Measurements from ENCODE around the gene SDR42E2. TPM values are rescaled to one million over a fixed set of nuclear protein-coding genes. Genes with fewer than 3 reads are reported as not detected.

SDR42E2 gene
- total RNA-seq, 1 experiment from 2014 or later, result not detected

DNA sequence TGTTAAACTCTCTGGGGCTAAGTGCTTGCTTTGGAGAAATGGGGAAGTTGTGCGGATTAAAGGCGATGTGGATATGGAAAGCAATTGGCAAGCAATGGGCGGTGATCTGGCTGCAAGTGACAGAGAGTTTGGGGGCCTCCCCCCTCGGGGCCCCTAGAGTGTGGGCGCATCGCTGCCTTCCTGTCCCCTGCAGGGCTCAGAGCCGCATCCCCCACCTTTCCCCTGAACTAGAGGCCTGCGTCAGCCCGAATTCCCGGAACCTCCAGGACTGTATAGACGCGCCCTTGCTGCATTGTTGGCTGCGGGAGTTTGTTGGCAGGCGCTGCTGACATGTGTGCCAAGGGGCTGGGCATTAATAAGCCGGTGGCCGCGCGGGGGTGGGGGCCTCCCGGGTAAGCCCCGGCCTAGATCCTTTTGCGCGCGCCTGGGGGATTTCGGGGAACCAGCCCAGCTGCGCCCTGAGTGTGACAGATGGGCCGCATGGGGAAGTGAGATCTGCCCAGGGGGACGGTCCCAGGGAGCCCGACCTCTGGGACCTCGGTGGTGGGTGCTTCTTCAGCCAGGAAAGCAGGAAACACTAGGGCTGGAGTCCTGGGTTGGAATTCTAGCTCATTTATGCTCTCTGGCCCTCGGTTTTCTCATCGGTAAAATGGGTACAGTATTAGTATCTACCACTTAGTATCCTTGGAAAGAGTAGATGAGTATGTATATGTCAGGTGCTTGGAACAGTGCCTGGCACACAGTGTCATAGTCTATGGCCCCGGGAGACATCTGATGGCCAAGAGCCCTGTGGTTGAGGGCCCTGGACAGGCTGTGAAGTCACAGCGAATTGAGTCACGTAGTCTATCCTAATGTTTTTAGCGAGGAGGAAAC lies 44.8 kb downstream of the SDR42E2 start:
- H3K4me3 ChIP-seq (ENCODE audit: low read length), result peak overlapping the region; percentile 92
- H3K4me2 ChIP-seq (ENCODE audit: low read length), result peak overlapping the region; percentile 87
- peaks cover 58% of the 10 kb centered on the region for H3K79me2 ChIP-seq (ENCODE audit: low read length)
- no peaks in the 10 kb centered on the region for H3K9me3 ChIP-seq (ENCODE audit: low read length)
- H3F3A ChIP-seq (ENCODE audit: low read length, unreplicated experiment), result no peaks in the 10 kb centered on the region
- H3K9ac ChIP-seq (ENCODE audit: low read length), result peak overlapping the region; percentile 94
- intact Hi-C loops (cut with micrococcal nuclease), result loop anchor here (1.0 kb wide), 1 partner anchor 90 kb away; the partner anchor contains the start of gene POLR3E
- H3K27ac ChIP-seq (ENCODE audit: low read length), result peak overlapping the region; percentile 72
- no peaks in the 10 kb centered on the region for H3K27me3 ChIP-seq (ENCODE audit: low read length)
- H3K36me3 ChIP-seq (ENCODE audit: low read depth, low read length), result no peaks in the 10 kb centered on the region
- peak overlapping the region; percentile 61 for H2AFZ ChIP-seq (ENCODE audit: low read length)
- TF ChIP-seq EZH2phosphoT487 (IDR thresholded peaks at IDR 0.05; ENCODE audit: borderline replicate concordance, low read length) (no peak), EZH2 (IDR thresholded peaks at IDR 0.05; ENCODE audit: low read length, unreplicated experiment) (no peak)
- TF ChIP-seq, protein P1, sequence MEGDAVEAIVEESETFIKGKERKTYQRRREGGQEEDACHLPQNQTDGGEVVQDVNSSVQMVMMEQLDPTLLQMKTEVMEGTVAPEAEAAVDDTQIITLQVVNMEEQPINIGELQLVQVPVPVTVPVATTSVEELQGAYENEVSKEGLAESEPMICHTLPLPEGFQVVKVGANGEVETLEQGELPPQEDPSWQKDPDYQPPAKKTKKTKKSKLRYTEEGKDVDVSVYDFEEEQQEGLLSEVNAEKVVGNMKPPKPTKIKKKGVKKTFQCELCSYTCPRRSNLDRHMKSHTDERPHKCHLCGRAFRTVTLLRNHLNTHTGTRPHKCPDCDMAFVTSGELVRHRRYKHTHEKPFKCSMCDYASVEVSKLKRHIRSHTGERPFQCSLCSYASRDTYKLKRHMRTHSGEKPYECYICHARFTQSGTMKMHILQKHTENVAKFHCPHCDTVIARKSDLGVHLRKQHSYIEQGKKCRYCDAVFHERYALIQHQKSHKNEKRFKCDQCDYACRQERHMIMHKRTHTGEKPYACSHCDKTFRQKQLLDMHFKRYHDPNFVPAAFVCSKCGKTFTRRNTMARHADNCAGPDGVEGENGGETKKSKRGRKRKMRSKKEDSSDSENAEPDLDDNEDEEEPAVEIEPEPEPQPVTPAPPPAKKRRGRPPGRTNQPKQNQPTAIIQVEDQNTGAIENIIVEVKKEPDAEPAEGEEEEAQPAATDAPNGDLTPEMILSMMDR (conservative IDR thresholded peaks at IDR 0.05; ENCODE audit: low read depth, low read length), result no peak
- H3K4me1 ChIP-seq (ENCODE audit: insufficient read depth, low read length), result peaks cover 23% of the 10 kb centered on the region
- ChIA-PET CTCF (no interaction called here), POLR2A (ENCODE audit: unreplicated experiment) (interaction anchor here (0.6 kb wide), 1 partner anchor 16 kb away, joined by 12 read pairs; no protein-coding TSS in a partner anchor)
- DNase-seq (peak; percentile 61), ATAC-seq (peak; percentile 48)
- H4K20me1 ChIP-seq (ENCODE audit: low read length), result peaks cover 16% of the 10 kb centered on the region
- no peaks in the 10 kb centered on the region for H3K9me2 ChIP-seq (replicated peaks; ENCODE audit: low read length)
- BruUV-seq (replicated peaks), result TSS peak; percentile 34

DNA sequence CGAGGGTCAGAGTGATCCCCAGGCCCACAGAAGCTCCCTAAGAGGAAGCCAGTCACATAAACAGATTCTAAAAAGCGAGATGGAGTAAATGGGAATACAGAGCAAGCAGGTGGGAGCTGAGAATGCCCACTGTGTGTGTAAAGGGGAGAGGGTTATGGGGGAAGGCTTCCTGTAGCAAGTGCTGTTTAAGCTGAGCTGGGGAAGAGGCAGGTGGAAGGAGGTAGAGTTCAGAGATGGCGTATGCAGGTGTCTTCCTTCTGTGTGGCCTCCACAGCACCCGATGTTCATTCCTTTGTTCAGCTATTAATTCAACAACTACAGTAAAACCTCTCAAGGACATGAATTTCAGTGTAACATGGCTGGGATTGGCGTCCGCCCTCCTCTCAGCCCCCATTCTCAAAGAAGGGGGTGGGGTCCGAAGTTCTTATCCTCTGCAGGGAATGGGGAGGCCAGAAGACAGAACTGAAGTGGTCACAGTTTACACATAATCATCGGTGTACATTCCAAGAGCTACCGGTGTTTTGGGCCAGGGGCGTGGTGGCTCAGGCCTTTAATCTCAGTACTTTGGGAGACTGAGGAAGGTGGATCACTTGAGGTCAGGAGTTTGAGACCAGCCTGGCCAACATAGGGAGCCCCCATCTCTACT lies 45.5 kb downstream of the SDR42E2 start:
- Histone ChIP-seq H3K79me2 (ENCODE audit: low read length) (peaks cover 64% of the 10 kb centered on the region), H3K9me2 (replicated peaks; ENCODE audit: low read length) (no peaks in the 10 kb centered on the region), H3K36me3 (ENCODE audit: low read depth, low read length) (no peaks in the 10 kb centered on the region), H4K20me1 (ENCODE audit: low read length) (peaks cover 16% of the 10 kb centered on the region), H3K4me2 (ENCODE audit: low read length) (peak overlapping the region; percentile 87), H3K4me1 (ENCODE audit: insufficient read depth, low read length) (peaks cover 28% of the 10 kb centered on the region), H3K9me3 (ENCODE audit: low read length) (no peaks in the 10 kb centered on the region), H3K27me3 (ENCODE audit: low read length) (no peaks in the 10 kb centered on the region), H3K27ac (ENCODE audit: low read length) (no peak overlapping the region), H2AFZ (ENCODE audit: low read length) (no peak overlapping the region), H3K4me3 (ENCODE audit: low read length) (peak overlapping the region; percentile 92), H3F3A (ENCODE audit: low read length, unreplicated experiment) (no peaks in the 10 kb centered on the region), H3K9ac (ENCODE audit: low read length) (peak overlapping the region; percentile 94)
- BruUV-seq (replicated peaks), result no TSS peak
- no peak for TF ChIP-seq EZH2phosphoT487 (IDR thresholded peaks at IDR 0.05; ENCODE audit: borderline replicate concordance, low read length)
- POLR2A ChIA-PET (ENCODE audit: unreplicated experiment), result no interaction called here
- DNase-seq (no peak), ATAC-seq (no peak)
- CTCF ChIA-PET, result no interaction called here
- intact Hi-C loops (cut with micrococcal nuclease), result no loop called here

DNA sequence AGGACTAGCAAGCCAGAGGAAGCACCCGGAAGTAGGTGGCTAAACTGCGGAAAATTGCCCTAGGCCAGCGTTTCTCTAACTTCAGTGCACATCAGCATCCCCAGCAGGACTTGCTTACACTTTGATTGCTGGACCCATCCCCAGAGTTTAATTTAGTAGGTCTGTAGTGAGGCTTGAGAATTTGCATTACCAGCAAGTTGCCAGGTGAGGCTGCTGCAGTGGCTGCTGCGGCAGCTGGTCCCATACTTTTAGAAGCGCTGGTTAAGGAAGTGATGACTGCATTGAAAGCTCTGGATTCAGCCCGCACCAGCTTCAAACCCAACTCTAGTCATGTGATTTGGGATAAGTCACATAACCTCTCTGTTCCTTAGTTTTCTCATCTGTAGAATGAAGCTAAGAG lies 48.0 kb downstream of the SDR42E2 start:
- DNase-seq (no peak), ATAC-seq (no peak)
- intact Hi-C loops (cut with micrococcal nuclease), result no loop called here
- no peaks in the 10 kb centered on the region for H3K9me3 ChIP-seq (ENCODE audit: low read length)
- H3K27me3 ChIP-seq (ENCODE audit: low read length), result no peaks in the 10 kb centered on the region
- POLR2A ChIA-PET (ENCODE audit: unreplicated experiment), result no interaction called here
- H2AFZ ChIP-seq (ENCODE audit: low read length), result no peak overlapping the region
- H3K27ac ChIP-seq (ENCODE audit: low read length), result no peak overlapping the region
- no TSS peak for BruUV-seq (replicated peaks)
- CTCF ChIA-PET, result no interaction called here
- H3K9ac ChIP-seq (ENCODE audit: low read length), result no peak overlapping the region
- no peaks in the 10 kb centered on the region for H3F3A ChIP-seq (ENCODE audit: low read length, unreplicated experiment)
- H3K36me3 ChIP-seq (ENCODE audit: low read depth, low read length), result no peaks in the 10 kb centered on the region
- H4K20me1 ChIP-seq (ENCODE audit: low read length), result peaks cover 18% of the 10 kb centered on the region
- H3K79me2 ChIP-seq (ENCODE audit: low read length), result peaks cover 85% of the 10 kb centered on the region
- no peak overlapping the region for H3K4me2 ChIP-seq (ENCODE audit: low read length)
- TF ChIP-seq EZH2 (IDR thresholded peaks at IDR 0.05; ENCODE audit: low read length, unreplicated experiment) (no peak), EZH2phosphoT487 (IDR thresholded peaks at IDR 0.05; ENCODE audit: borderline replicate concordance, low read length) (no peak)
- TF ChIP-seq, protein P1 (conservative IDR thresholded peaks at IDR 0.05; ENCODE audit: low read depth, low read length), result no peak
- no peaks in the 10 kb centered on the region for H3K9me2 ChIP-seq (replicated peaks; ENCODE audit: low read length)
- no peak overlapping the region for H3K4me3 ChIP-seq (ENCODE audit: low read length)
- H3K4me1 ChIP-seq (ENCODE audit: insufficient read depth, low read length), result peaks cover 32% of the 10 kb centered on the region
